PC-3 (cell line): ENCODE data around the gene PLCB2.

Experiments used
- EZH2 ChIP-seq: fragments of 300-600 bp; sonication (generic); IDR thresholded peaks from one replicate; pipeline ENCODE4 v1.6.1; 2017; ENCODE audit warnings: antibody characterized with exemption, mild to moderate bottlenecking, low read length; ENCODE audit not compliant: unreplicated experiment
- TF ChIP-seq, protein P1 (sequence below): fragments of 300-600 bp; sonication (generic); conservative IDR thresholded peaks from 2 replicates; pipeline ENCODE4 v1.5.1; 2017; ENCODE audit warnings: antibody characterized with exemption, low read depth, mild to moderate bottlenecking, low read length

DNA sequence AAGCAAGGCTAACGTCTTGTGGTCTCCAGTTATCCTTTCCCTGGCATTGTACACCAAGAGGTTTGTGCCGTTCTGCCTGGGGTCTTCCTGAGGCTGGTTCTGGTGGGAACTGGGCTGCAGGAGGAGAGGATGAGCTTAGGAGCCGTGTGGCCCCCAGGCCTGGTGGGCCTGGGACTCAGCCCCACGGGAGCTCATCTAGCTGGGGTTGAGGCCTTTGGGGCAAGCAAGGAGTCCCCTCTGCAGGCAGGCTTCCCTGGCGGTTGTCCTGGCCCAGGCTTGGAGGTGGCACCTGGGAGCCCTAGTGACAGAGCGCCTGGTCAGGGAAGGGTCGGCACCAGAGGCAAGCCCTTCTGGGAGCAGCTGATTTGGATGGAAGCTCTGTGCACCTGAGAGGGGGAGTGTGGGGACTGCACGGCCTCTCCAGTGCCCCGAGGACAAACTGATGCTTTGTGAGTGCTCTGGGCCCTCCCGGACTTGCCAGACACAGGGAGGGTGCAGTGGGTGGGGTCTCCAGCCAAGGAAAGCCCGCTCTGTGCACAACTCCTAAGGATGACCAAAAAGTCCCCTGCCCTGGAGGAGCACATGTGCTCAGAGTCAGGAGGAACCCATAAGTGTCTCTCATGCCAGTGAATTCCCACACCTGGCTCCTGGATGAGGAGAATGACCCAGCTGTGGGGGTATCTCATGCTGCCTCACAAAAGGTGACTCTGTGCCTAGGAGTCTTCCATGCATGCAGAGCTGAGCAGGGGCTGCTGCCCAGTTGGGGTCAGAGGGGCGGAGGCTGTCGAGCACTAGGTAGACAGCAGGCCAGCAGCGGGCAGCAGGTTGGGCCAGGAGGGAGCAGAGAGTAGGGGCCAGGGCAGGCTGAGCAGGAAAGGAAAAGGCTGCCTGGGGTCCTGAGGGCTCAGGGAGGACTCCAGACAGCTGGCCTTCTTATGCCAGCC, 66.2 kb downstream of the PLCB2 start:
- TF ChIP-seq, protein P1, sequence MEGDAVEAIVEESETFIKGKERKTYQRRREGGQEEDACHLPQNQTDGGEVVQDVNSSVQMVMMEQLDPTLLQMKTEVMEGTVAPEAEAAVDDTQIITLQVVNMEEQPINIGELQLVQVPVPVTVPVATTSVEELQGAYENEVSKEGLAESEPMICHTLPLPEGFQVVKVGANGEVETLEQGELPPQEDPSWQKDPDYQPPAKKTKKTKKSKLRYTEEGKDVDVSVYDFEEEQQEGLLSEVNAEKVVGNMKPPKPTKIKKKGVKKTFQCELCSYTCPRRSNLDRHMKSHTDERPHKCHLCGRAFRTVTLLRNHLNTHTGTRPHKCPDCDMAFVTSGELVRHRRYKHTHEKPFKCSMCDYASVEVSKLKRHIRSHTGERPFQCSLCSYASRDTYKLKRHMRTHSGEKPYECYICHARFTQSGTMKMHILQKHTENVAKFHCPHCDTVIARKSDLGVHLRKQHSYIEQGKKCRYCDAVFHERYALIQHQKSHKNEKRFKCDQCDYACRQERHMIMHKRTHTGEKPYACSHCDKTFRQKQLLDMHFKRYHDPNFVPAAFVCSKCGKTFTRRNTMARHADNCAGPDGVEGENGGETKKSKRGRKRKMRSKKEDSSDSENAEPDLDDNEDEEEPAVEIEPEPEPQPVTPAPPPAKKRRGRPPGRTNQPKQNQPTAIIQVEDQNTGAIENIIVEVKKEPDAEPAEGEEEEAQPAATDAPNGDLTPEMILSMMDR, result no peak
- TF ChIP-seq EZH2, result no peak
